Body of pancreas (tissue), 4 donors: ENCODE measurements around the gene PSMD9. TPM values are rescaled to one million over a fixed set of nuclear protein-coding genes. Genes with fewer than 3 reads are reported as not detected.
"Not testable (repeated sequence)": the region's sequence is repeated elsewhere in the genome, so short reads cannot be mapped to it uniquely, and the experiment has no call there.

Experiments used
- ATAC-seq: fragments of 150-250 bp; one replicate; pipeline ENCODE4 v1.9.1; 2016
- DNase-seq, 4 donors: peaks; one replicate each; pipeline ENCODE4 v3.0.0-alpha.2; 2019
- H3K27ac ChIP-seq, 4 donors: fragments of 200-600 bp; sonication (generic); 1 replicate in 3 of 4; 2 replicates in 1 of 4; pipeline versions ENCODE4 v1.5.1 to v1.6.1; 2016 to 2019; ENCODE audit warnings: mild to moderate bottlenecking in 1 of 4, mixed read lengths in 1 of 4, moderate library complexity in 1 of 4
- H3K27me3 ChIP-seq, 2 donors: fragments of 200-600 bp; sonication (generic); one replicate each; pipeline ENCODE4 v1.6.0; 2016; ENCODE audit warnings: mild to moderate bottlenecking in 1 of 2
- H3K36me3 ChIP-seq, 2 donors: fragments of 200-600 bp; sonication (generic); replicated peaks in 1 of 2; 2 replicates each; pipeline ENCODE4 v1.5.1; 2016; ENCODE audit warnings: low read depth in 2 of 2; ENCODE audit not compliant: insufficient read depth in 1 of 2
- H3K4me1 ChIP-seq: fragments of 200-600 bp; sonication (generic); one replicate; pipeline ENCODE4 v1.6.0; 2016
- H3K4me3 ChIP-seq, 2 donors: fragments of 200-600 bp; sonication (generic); 1 replicate in 1 of 2; 2 replicates in 1 of 2; pipeline ENCODE4 v1.5.1; 2016 to 2019
- H3K9me3 ChIP-seq, 3 donors: fragments of 200-600 bp; sonication (generic); 1 replicate in 2 of 3; 2 replicates in 1 of 3; pipeline ENCODE4 v1.5.1; 2016
- POLR2A ChIP-seq, 3 donors: fragments of 450-650 bp; IDR thresholded peaks; one replicate each; pipeline ENCODE4 v1.6.1; 2016; ENCODE audit warnings: antibody characterized with exemption in 3 of 3, mild to moderate bottlenecking in 2 of 3
- WGBS, 2 donors: methylation state at CpG; one replicate each; pipeline ENCODE4 v1.1.5; 2017; 5-methylcytosine and 5-hydroxymethylcytosine counted together
- intact Hi-C: fragments of 100-400 bp; cut with DNase I; formaldehyde crosslinking; loops from one replicate; pipeline ENCODE4 v1.15.1; 2023
- total RNA-seq, 2 donors: library from RNA; depleted of rRNA; stranded (reverse); fragments of >200 nt; gene quantifications; one replicate each; pipeline ENCODE4 v1.1.0, GENCODE V29; 2016
- TF ChIP-seq, protein P1 (sequence below), 7 experiments: fragments of 450-650 bp in 4 of 7; fragments of 200-600 bp in 3 of 7; sonication (generic) in 3 of 7; IDR thresholded peaks; one replicate each; pipeline ENCODE4 v1.5.1; 2016 to 2019; ENCODE audit warnings: antibody characterized with exemption in 7 of 7

Gene PSMD9
- total RNA-seq, 2 donors from 2014 or later, result 23.1 to 42.3 TPM

DNA sequence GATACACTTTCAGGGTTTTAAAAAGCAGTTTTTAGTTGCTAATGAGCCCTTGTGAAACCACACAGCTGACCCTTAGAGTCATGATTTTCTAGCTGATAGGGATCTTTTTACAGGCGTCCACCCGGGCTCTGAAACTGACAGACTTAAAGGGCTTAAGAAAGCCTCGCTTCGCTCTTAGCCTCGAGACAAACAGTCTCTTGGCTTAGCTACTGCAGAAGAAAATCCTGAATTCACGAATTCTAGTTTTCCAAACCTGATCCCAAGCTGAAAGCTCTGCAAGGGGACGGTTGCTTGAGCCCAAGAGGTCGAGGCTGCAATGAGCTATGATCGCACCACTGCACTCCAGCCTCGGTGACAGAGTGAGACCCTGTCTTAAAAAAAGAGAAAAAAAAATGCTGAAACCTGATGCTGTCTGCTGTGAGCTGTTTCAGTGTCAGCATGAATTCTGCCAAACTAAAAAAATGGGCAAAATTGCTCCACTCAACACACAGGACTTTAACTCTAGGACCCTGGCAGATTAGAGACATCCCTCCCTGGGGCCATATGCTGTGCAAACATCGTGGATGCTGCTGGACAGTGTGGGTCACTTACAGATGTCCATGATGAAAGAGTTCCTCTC, 26.8 kb upstream of the PSMD9 start:
- 48 to 65% methylated on average over 11 of the region's 11 CpGs for WGBS, 2 donors
- no peaks in the 10 kb centered on the region for H3K36me3 ChIP-seq
- H3K27me3 ChIP-seq, result no peaks in the 10 kb centered on the region
- TF ChIP-seq, protein P1, sequence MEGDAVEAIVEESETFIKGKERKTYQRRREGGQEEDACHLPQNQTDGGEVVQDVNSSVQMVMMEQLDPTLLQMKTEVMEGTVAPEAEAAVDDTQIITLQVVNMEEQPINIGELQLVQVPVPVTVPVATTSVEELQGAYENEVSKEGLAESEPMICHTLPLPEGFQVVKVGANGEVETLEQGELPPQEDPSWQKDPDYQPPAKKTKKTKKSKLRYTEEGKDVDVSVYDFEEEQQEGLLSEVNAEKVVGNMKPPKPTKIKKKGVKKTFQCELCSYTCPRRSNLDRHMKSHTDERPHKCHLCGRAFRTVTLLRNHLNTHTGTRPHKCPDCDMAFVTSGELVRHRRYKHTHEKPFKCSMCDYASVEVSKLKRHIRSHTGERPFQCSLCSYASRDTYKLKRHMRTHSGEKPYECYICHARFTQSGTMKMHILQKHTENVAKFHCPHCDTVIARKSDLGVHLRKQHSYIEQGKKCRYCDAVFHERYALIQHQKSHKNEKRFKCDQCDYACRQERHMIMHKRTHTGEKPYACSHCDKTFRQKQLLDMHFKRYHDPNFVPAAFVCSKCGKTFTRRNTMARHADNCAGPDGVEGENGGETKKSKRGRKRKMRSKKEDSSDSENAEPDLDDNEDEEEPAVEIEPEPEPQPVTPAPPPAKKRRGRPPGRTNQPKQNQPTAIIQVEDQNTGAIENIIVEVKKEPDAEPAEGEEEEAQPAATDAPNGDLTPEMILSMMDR (IDR thresholded peaks at IDR 0.05), result no peak
- no peak for TF ChIP-seq POLR2A (IDR thresholded peaks at IDR 0.05)
- no peak overlapping the region for H3K4me3 ChIP-seq
- H3K4me1 ChIP-seq, result peaks cover 50% of the 10 kb centered on the region
- intact Hi-C loops, result no loop called here
- H3K27ac ChIP-seq, result peak overlapping the region in 3 of 4 donors; percentile 2 to 51 (median 38)
- no peak for DNase-seq
- no peak for ATAC-seq
- no peaks in the 10 kb centered on the region for H3K9me3 ChIP-seq

- Histone ChIP-seq H3K4me3 (no peak overlapping the region), H3K4me1 (peaks cover 18% of the 10 kb centered on the region), H3K27ac (no peak overlapping the region), H3K27me3 (no peaks in the 10 kb centered on the region), H3K36me3 (no peaks in the 10 kb centered on the region), H3K9me3 (no peaks in the 10 kb centered on the region)
- intact Hi-C loops, result no loop called here
- DNase-seq (no peak), ATAC-seq (no peak)
- TF ChIP-seq, protein P1 (IDR thresholded peaks at IDR 0.05), result no peak
- WGBS, 2 donors, result 75% methylated on average over 4 of the region's 4 CpGs
Measured at GRCh38 chr12:121866331-121866730, 22.3 kb upstream of the PSMD9 start.

GRCh38 chr12:121869229-121869628, 19.4 kb upstream of the PSMD9 start:
- 88 to 96% methylated on average over 8 of the region's 8 CpGs for WGBS, 2 donors
- H3K27ac ChIP-seq, H3K9me3 ChIP-seq, H3K4me3 ChIP-seq, intact Hi-C loops, DNase-seq, H3K36me3 ChIP-seq, ATAC-seq, H3K4me1 ChIP-seq, H3K27me3 ChIP-seq: not testable (repeated sequence)

- intact Hi-C loops, result no loop called here
- DNase-seq (no peak), ATAC-seq (no peak)
- Histone ChIP-seq H3K4me1 (no peaks in the 10 kb centered on the region), H3K9me3 (no peaks in the 10 kb centered on the region), H3K27ac (no peak overlapping the region), H3K36me3 (no peaks in the 10 kb centered on the region), H3K27me3 (no peaks in the 10 kb centered on the region), H3K4me3 (no peak overlapping the region)
- TF ChIP-seq, protein P1 (IDR thresholded peaks at IDR 0.05), result no peak
- no peak for TF ChIP-seq POLR2A (IDR thresholded peaks at IDR 0.05)
- WGBS, 2 donors, result 71 to 74% methylated on average over 2 to 3 of the region's 3 CpGs
Measured at GRCh38 chr12:121871467-121871866, 17.1 kb upstream of the PSMD9 start.

DNA sequence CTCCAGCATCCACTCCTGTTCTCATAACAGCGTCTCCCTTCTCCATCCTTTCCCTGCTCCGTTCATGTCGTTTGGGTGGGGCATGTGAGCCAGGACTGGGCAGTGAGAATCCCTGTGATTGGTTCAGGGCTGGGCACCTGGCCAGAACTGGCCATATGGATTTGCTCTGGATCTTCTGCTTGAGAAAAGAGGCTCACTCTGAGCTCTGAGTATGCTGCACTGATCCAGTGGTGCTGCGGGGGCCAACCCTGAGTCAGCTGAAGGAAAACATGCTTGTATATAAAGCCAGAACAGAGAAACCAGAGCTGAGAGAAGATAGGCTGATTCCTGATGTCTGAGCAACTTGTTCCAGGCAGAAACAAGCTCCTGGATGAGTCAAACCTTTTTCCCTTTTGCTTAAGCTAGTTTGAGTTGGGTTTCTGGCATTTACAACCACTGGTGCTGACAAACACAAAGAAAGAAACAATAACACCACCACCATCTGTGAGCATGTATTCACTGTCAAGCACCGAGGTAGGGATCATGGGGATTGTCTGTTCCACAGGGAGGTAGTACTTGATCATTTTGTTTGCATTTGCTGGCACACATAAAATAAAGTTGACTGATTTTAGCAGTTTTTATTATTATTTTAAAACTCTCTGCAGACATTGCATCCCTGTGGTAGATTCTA, 15.9 kb upstream of the PSMD9 start:
- H3K4me1 ChIP-seq, result no peaks in the 10 kb centered on the region
- 54 to 64% methylated on average over 5 of the region's 5 CpGs for WGBS, 2 donors
- ATAC-seq, result peak; percentile 50
- no peaks in the 10 kb centered on the region for H3K9me3 ChIP-seq
- no peaks in the 10 kb centered on the region for H3K36me3 ChIP-seq
- no peak overlapping the region for H3K27ac ChIP-seq
- no peak overlapping the region for H3K4me3 ChIP-seq
- no peaks in the 10 kb centered on the region for H3K27me3 ChIP-seq
- no peak for TF ChIP-seq POLR2A (IDR thresholded peaks at IDR 0.05)
- TF ChIP-seq, protein P1 (IDR thresholded peaks at IDR 0.05), result no peak
- intact Hi-C loops, result no loop called here
- peak in 3 of 4 donors; percentile 27 to 44 (median 33) for DNase-seq
